ENCODE measurements around the gene HIVEP3. TPM values are rescaled to one million over a fixed set of nuclear protein-coding genes. Genes with fewer than 3 reads are reported as not detected.

HIVEP3 gene
- total and polyA plus RNA-seq, 8 donors, result 1.8 to 65.3 (median 3.8) TPM

DNA sequence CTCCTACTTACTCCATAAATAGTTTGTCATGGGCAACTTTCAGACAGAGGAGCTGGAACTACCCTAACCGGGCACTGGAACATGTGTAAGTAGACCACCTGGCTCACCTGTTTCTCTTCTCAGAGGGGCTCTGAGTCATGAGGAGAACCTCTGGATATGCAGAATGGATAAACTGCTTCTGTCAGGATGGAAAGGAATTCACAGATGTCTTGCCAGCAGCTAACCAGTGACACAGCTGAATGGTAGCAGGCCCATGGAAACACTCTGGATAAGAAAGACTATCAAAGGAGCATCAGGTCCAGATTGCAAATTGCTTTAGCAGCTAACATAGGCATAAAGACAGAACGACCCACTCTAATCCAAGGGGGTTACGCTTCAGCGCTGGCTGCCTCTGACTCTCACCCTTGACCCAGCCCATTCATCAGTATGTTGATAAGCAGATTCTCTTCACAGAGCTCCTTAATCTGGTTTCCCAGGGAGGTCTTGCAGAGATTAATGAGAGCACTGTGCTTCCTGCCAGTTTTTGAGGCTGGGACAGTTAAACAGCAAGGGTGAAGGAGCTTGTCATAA is 54.2 kb downstream of the HIVEP3 start:
- intact Hi-C loops (cut with DNase I; ENCODE audit: low total_unique reads), result no loop called here
- 54 to 64% (median 61%) methylated on average over 4 of the region's 4 CpGs for WGBS, 5 donors
- H3K9me3 ChIP-seq, result no peaks in the 10 kb centered on the region
- peaks cover 0 to 19% (median 0%) of the 10 kb centered on the region in 4 donors for H3K4me1 ChIP-seq
- H3K4me3 ChIP-seq, result no peak overlapping the region
- DNase-seq, result no peak
- H3K36me3 ChIP-seq, result no peaks in the 10 kb centered on the region
- no peaks in the 10 kb centered on the region for H3K27me3 ChIP-seq
- H3K27ac ChIP-seq, result no peak overlapping the region
- TF ChIP-seq POLR2AphosphoS5 (IDR thresholded peaks at IDR 0.05), result no peak
- TF ChIP-seq, protein P1, sequence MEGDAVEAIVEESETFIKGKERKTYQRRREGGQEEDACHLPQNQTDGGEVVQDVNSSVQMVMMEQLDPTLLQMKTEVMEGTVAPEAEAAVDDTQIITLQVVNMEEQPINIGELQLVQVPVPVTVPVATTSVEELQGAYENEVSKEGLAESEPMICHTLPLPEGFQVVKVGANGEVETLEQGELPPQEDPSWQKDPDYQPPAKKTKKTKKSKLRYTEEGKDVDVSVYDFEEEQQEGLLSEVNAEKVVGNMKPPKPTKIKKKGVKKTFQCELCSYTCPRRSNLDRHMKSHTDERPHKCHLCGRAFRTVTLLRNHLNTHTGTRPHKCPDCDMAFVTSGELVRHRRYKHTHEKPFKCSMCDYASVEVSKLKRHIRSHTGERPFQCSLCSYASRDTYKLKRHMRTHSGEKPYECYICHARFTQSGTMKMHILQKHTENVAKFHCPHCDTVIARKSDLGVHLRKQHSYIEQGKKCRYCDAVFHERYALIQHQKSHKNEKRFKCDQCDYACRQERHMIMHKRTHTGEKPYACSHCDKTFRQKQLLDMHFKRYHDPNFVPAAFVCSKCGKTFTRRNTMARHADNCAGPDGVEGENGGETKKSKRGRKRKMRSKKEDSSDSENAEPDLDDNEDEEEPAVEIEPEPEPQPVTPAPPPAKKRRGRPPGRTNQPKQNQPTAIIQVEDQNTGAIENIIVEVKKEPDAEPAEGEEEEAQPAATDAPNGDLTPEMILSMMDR (IDR thresholded peaks at IDR 0.05), result no peak
- no peak for TF ChIP-seq POLR2A (IDR thresholded peaks at IDR 0.05)
- TF ChIP-seq EP300 (IDR thresholded peaks at IDR 0.05), result no peak

DNA sequence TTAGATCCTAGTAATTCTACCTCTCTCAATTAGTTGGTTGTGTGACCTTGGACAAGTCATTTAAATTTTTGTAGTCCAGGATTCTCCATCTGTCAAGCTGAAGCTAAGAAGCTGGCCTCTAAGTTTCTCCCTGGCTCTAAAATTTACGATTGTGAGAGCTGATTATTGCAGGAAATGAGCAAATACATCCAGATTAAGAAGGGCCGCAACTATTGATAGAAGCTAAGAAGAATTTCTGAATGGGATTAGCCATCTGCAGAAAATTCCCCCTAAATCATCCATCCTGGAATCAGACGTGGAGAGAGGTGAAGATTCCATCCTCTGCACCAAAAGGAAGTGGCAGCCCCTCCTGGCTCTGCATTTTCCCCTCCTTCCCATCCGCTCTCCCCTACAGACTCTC is 55.0 kb downstream of the HIVEP3 start:
- no peaks in the 10 kb centered on the region for H3K9me3 ChIP-seq
- no peaks in the 10 kb centered on the region for H3K27me3 ChIP-seq
- H3K27ac ChIP-seq, result no peak overlapping the region
- no peaks in the 10 kb centered on the region for H3K36me3 ChIP-seq
- no peak for DNase-seq
- no peak overlapping the region for H3K4me3 ChIP-seq
- TF ChIP-seq POLR2A (IDR thresholded peaks at IDR 0.05) (no peak), EP300 (IDR thresholded peaks at IDR 0.05) (no peak), POLR2AphosphoS5 (IDR thresholded peaks at IDR 0.05) (no peak)
- TF ChIP-seq, protein P1 (IDR thresholded peaks at IDR 0.05), result no peak
- 84 to 95% (median 90%) methylated on average over 4 of the region's 4 CpGs for WGBS, 5 donors
- intact Hi-C loops (cut with DNase I; ENCODE audit: low total_unique reads), result no loop called here
- H3K4me1 ChIP-seq, result peaks cover 0 to 19% (median 0%) of the 10 kb centered on the region in 4 donors

DNA sequence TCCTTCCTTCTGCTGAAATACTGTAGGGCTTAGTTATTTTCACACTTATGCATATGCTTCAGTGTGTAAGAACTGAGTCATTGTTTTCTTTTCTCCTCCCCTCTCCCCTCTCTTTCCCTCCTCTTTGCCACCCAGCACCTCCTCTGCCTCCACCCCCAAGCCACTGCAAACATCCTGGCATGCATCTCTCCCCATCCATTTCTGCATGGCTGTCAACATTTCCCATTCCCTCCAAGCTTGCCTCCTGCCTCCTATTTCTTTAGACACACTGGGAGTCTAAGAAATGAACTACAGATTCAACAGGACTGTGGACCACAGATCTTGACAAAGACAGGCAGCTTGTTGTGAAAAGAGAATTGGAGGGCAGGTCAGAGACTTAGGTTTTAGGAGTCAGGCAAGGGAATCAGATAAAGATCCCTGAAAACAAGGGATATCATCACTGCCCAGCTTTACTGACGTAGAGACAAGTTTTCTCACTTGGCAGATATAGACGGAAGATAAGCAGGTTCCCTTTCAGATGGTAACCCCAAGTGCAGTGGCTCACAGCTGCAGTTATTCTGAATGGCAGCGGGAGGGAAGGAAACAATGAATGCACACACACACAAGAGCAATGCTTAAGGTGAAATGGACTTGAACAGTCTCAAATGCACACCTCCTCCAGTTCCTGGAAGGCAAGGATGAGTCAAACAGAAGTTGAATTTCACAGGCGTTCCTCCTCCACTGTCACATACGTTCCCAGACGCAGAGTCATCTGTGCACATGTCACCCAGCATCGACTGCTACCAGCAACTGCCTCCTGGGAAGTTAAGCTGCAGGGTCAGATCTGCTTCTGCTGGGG is 56.1 kb downstream of the HIVEP3 start:
- Histone ChIP-seq H3K27ac (no peak overlapping the region), H3K36me3 (no peaks in the 10 kb centered on the region), H3K9me3 (no peaks in the 10 kb centered on the region), H3K4me1 (peaks cover 0 to 19% (median 0%) of the 10 kb centered on the region in 4 donors), H3K27me3 (no peaks in the 10 kb centered on the region), H3K4me3 (no peak overlapping the region)
- 54 to 74% (median 59%) methylated on average over 7 of the region's 7 CpGs for WGBS, 5 donors
- DNase-seq, result no peak
- TF ChIP-seq POLR2AphosphoS5 (IDR thresholded peaks at IDR 0.05), result no peak
- TF ChIP-seq, protein P1 (IDR thresholded peaks at IDR 0.05), result no peak
- TF ChIP-seq POLR2A (IDR thresholded peaks at IDR 0.05), result no peak
- TF ChIP-seq EP300 (IDR thresholded peaks at IDR 0.05), result no peak
- intact Hi-C loops (cut with DNase I; ENCODE audit: low total_unique reads), result no loop called here

DNA sequence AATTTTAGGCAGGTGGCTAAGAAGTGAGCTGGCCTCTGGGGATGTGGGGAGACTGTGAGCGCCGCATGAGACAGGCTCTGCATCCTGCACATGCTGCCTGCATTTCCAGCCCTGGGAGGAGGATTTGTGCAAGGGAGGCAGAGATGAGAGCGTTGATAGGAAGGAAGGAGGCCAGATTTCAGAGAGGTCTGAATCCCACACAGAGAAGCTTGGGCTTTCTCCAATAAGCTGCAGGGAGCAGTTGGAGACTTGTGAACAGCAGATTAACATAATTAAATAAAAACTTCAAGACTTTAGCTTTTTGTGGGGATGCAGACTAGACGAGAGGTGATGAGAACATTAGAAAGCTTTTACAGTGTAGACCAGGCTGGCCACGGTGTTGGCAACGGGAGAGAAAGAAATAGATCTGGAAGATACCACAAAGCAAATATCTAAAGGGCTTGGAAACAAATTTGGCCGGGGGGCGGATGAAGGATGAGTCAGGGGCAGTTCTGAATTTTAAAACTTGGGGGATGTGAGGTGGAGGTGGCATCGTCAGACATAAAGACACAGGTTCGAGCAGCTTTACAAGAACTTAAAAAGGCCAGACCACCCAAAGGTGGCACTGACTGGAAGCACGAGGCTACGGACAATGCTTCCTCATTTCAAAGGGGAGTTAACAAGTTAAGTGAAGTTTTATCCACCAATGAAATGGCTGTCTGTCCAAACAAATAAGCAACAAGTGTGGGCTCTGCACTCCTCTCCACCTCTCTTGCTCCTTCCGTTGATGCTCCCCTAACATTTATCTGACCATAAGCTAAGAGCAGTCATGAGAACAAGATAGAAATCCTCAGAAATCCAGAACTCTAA is 57.0 kb downstream of the HIVEP3 start:
- TF ChIP-seq POLR2A (IDR thresholded peaks at IDR 0.05), result no peak
- no peak for TF ChIP-seq EP300 (IDR thresholded peaks at IDR 0.05)
- Histone ChIP-seq H3K27me3 (no peaks in the 10 kb centered on the region), H3K27ac (no peak overlapping the region), H3K36me3 (no peaks in the 10 kb centered on the region), H3K9me3 (no peaks in the 10 kb centered on the region), H3K4me3 (no peak overlapping the region), H3K4me1 (peaks cover 0 to 23% (median 3%) of the 10 kb centered on the region in 4 donors)
- WGBS, 5 donors, result 65 to 79% (median 75%) methylated on average over 13 of the region's 13 CpGs
- DNase-seq, result no peak
- intact Hi-C loops (cut with DNase I; ENCODE audit: low total_unique reads), result no loop called here
